Activated T-cell treated with anti-CD3 and anti-CD28 coated beads, Interleukin-2, amount 50 U/mL, for 1 hour (primary cell): Measurements from ENCODE around the gene BLID.

Experiments used
- DNase-seq: peaks from one replicate; pipeline ENCODE4 v3.0.0-alpha.2; 2020

Gene BLID

GRCh38 chr11:122103726-122104125 is 12.3 kb downstream of the BLID start:
- DNase-seq: no peak

GRCh38 chr11:122103321-122103720 is 12.7 kb downstream of the BLID start:
- DNase-seq: no peak

DNA sequence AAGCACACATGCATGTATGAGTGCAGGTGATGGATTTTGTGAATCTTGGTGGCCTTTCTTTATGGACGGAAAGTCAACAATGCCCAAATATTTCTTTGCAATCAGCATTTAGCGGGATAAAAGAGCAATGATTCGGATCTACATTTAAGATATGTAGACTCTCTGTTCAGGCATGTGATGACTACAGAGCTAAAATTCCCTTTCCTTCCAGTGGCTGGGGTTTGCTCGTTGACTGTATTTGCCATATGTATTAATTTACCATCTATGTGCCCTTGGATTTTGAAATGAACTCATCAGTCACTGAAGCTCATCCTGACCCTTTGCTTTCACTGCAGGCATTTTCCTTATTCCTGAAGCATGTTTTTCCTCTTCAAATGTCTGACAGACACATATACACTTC is 13.6 kb downstream of the BLID start:
- DNase-seq: no peak

DNA sequence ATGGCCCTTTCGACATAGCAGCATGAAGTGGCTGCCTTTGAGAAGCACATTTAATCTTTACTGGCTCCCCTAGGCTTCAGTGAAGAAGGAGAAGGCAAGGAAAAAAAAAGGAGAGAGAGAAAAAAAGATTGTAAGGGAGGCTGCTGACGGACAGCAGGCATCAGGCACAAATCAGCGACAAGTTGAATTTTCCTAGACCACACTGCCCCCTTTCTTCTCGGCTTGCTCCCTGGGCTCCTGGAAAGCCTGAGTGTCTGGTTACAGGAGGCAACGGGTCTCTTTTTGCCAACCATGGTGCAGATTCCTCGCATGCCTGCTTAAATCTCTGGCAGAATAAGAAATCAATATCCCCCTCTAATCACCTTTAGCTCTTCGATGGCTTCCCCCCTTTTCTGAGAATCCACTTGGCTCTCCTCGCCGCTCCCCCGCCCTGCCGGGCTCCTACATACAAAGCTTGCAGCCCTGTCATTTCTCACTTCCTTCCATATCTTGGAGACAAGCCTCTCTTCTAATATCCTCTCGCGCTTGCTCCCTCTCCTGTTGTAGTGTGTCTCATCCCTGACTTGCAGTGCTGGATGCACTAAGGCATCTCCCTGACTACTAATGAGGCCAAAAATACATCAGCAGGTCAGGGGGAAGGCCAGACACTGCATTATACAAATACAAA is 14.3 kb downstream of the BLID start:
- no peak for DNase-seq

GRCh38 chr11:122100756-122101080 is 15.3 kb downstream of the BLID start:
- DNase-seq: no peak

- no peak for DNase-seq
Observed at GRCh38 chr11:122100037-122100755, 15.8 kb downstream of the BLID start.

- no peak for DNase-seq
Observed at GRCh38 chr11:122099374-122100036, 16.5 kb downstream of the BLID start.

- DNase-seq: no peak
Observed at GRCh38 chr11:122098261-122098980, 17.6 kb downstream of the BLID start.

GRCh38 chr11:122097419-122098001 is 18.5 kb downstream of the BLID start:
- DNase-seq: no peak

- DNase-seq: no peak
Observed at GRCh38 chr11:122096272-122097112, 19.5 kb downstream of the BLID start.

GRCh38 chr11:122095681-122096262 is 20.2 kb downstream of the BLID start:
- no peak for DNase-seq

- no peak for DNase-seq
Observed at GRCh38 chr11:122094836-122095235, 21.2 kb downstream of the BLID start.

GRCh38 chr11:122093731-122094275 is 22.2 kb downstream of the BLID start:
- no peak for DNase-seq

DNA sequence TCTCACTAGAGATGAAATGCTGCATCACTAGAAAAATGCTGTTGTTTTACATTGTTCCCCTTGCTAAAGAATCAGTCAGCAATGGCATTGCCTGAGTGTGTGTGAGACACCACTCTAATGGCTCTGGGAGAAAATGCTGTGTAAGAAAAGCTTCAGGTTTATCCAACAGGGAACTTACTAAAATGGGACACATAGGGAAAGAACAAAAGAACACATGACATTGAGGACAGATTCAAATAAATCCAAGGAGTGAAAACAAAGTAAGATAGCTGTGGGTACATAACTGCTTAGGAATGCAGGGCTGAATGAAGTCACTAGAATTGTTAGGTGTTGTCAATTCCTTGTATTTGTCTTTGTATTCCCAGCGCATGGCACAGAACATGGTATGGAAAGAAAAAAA is 24.2 kb downstream of the BLID start:
- DNase-seq: no peak

- no peak for DNase-seq
Observed at GRCh38 chr11:122089111-122089510, 26.9 kb downstream of the BLID start.

GRCh38 chr11:122085712-122086111 is 30.3 kb downstream of the BLID start:
- no peak for DNase-seq

DNA sequence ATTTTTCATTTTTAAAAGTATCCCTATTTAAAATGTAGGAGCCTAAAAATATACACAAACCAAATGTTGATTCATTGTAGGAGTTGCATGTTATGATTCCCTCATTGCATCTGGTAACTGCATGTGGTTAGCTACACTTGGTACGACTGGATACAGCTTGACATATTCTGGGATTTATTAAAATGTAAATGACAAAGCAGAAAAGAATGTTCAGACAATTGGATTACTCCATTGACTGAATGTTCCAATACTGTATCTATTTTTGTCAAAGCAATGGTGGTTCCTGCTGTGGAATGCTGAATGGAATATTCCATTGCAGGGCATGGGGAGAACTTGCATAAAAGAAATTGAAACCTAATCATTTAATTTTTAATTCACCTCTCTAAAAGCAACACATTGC is 30.8 kb downstream of the BLID start:
- DNase-seq: no peak

DNA sequence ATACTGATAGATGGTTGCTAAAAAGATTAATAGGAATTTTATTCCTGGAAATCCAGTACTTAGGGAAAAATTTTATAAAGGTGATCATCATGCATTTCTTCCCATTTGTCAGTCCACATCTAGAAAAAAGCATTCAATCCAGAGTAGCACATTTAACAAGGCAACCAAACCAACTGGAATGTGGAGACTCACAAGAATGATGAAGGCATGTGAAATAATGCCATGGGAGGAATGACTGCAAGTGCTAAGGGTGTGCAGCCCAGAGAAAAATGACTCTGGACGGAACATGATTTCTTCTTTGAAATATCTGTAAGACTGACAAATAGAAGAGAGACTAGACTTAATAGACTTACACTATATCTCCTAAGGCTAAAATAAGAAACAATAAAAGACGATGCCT is 33.8 kb downstream of the BLID start:
- DNase-seq: no peak

- no peak for DNase-seq
Observed at GRCh38 chr11:122081073-122081472, 34.9 kb downstream of the BLID start.

DNA sequence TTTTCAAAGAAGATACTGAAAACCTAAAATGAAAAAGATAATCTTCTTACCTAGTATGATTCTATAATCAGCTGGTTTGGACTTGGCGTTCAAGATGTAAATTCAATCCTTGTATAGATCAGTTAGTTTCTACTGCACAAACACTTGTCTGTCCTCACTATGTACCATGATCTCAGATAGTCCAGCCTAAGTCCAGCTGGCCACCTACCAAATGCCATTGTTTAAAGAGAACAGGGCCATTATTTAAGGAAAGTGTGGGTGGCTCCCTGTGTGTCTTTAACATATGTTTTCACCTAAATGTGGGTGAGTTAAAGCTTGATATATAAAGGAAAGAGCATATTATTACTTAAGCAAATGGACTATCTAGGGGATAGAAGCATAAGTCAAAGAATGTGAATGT is 38.6 kb downstream of the BLID start:
- DNase-seq: no peak

GRCh38 chr11:122076512-122077120 is 39.4 kb downstream of the BLID start:
- no peak for DNase-seq
